Mucosa of descending colon (tissue), 3 donors: ENCODE results near the gene ADAM20. TPM values are rescaled to one million over a fixed set of nuclear protein-coding genes. Genes with fewer than 3 reads are reported as not detected.
"Not testable (repeated sequence)": the region's sequence is repeated elsewhere in the genome, so short reads cannot be mapped to it uniquely, and the experiment has no call there.

Experiments used
- ATAC-seq: fragments of 200-7000 bp; cut with Tn5 transposase; one replicate; pipeline ENCODE4 v1.9.1; 2020; ENCODE audit warnings: mild to moderate bottlenecking, moderate library complexity
- DNase-seq, 3 donors: peaks; one replicate each; pipeline ENCODE4 v3.0.0-alpha.2; 2020
- H3K36me3 ChIP-seq: fragments of 200-600 bp; one replicate; pipeline ENCODE4 v1.8.0; 2021; ENCODE audit warnings: low read depth, mild to moderate bottlenecking
- H3K4me1 ChIP-seq: fragments of 200-600 bp; one replicate; pipeline ENCODE4 v1.8.0; 2021; ENCODE audit warnings: low read depth, mild to moderate bottlenecking
- H3K4me3 ChIP-seq: fragments of 200-600 bp; one replicate; pipeline ENCODE4 v1.8.0; 2021; ENCODE audit warnings: mild to moderate bottlenecking
- H3K9me3 ChIP-seq: fragments of 200-600 bp; one replicate; pipeline ENCODE4 v1.8.0; 2021; ENCODE audit warnings: mild to moderate bottlenecking
- CTCF ChIP-seq: fragments of 200-600 bp; IDR thresholded peaks from one replicate; pipeline ENCODE4 v1.8.0; 2022; ENCODE audit warnings: antibody characterized with exemption, mild to moderate bottlenecking
- intact Hi-C, 2 donors: fragments of 100-400 bp; cut with DNase I in 1 of 2; cut with micrococcal nuclease in 1 of 2; formaldehyde crosslinking; loops; one replicate each; pipeline versions ENCODE4 v1.11.0 to v1.11.1; 2022; cut with DNase I, micrococcal nuclease
- total RNA-seq, 3 donors: library from RNA; stranded (reverse); fragmentation: NEBNext Ultra II Directional in 2 of 3; extraction: Animal tissue kit (Norgen Biotek cat#: 25700) in 2 of 3; gene quantifications; one replicate each; pipeline versions ENCODE4 v1.2.1 to v1.2.4, GENCODE V29; 2021 to 2023
- donor health status: DM: no; HTN: no; CAD: no; lungs with moderate emphysema.
- donor health status: DM: no; HTN: no; CAD: no.
- donor health status: DM: no; HTN: yes; CAD: no.

ADAM20 gene
- total RNA-seq, 3 donors from 2014 or later = 0.27 to 1.1 (median 0.72) TPM

DNA sequence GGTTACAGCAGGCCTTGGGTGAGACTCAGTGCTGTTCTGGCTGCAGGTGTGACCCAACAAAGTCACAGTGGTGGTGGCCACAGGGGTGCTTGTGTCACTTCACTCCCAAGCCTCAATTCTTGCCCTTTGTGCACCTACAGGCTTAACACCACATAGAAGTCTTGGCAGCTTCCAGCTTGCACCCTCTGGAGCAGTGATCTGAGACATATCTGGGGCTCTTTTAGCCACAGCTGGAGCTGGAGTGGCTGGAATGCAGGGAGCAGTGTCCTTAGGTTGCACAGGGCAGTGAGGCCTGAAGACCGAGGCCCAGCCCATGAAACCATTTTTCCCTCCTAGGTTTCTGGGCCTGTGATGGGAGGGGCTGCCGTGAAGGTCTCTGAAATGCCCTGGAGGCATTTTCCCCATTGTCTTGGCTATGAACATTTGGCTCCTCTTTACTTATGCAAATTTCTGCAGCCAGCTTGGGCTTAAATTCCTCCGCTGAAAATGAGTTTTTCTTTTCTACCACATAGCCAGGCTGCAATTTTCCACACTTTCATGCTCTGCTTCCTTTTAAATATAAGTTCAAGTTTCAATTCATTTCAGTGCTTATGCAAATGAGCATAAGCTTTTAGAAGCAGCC, 45.1 kb downstream of the ADAM20 start:
- H3K4me1 ChIP-seq = no peaks in the 10 kb centered on the region
- no peak for ATAC-seq
- no peaks in the 10 kb centered on the region for H3K36me3 ChIP-seq

DNA sequence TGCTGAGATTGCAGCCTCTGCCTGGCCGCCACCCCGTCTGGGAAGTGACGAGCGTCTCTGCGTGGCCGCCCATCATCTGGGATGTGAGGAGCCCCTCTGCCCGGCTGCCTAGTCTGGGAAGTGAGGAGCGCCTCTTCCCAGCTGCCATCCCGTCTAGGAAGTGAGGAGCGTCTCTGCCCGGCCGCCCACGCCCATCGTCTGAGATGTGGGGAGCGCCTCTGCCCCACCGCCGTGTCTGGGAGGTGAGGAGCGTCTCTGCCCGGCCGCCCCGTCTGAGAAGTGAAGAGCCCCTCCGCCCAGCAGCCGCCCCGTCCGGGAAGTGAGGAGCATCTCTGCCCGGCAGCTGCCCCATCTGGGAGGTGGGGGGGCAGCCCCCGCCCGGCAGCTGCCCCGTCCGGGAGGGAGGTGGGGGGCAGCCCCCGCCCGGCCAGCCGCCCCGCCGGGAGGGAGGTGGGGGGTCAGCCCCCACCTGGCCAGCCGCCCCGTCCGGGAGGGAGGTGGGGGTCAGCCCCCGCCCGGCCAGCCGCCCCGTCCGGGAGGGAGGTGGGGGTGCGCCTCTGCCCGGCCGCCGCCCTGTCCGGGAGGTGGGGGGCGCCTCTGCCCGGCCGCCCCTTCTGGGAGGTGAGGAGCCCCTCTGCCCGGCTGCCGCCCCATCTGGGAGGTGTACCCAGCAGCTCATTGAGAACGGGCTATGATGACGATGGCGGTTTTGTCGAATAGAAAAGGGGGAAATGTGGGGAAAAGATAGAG, 57.3 kb downstream of the ADAM20 start:
- H3K4me1 ChIP-seq, H3K36me3 ChIP-seq, H3K4me3 ChIP-seq, H3K9me3 ChIP-seq, intact Hi-C loops, DNase-seq, ATAC-seq: not testable (repeated sequence)

More for the DNA sequence above, 45.1 kb downstream of the ADAM20 start:
- intact Hi-C loops = no loop called here
- DNase-seq = no peak
- no peak for TF ChIP-seq CTCF
- Histone ChIP-seq H3K9me3 (peaks cover 32% of the 10 kb centered on the region), H3K4me3 (no peak overlapping the region)

DNA sequence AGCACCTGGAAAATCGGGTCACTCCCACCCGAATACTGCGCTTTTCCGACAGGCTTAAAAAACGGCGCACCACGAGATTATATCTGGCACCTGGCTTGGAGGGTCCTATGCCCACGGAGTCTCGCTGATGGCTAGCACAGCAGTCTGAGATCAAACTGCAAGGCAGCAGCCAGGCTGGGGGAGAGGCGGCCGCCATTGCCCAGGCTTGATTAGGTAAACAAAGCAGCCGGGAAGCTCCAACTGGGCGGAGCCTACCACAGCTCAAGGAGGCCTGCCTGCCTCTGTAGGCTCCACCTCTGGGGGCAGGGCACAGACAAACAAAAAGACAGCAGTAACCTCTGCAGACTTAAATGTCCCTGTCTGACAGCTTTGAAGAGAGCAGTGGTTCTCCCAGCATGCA, 59.3 kb downstream of the ADAM20 start:
- H3K4me3 ChIP-seq, H3K36me3 ChIP-seq, intact Hi-C loops, ATAC-seq, H3K4me1 ChIP-seq, H3K9me3 ChIP-seq, DNase-seq: not testable (repeated sequence)

DNA sequence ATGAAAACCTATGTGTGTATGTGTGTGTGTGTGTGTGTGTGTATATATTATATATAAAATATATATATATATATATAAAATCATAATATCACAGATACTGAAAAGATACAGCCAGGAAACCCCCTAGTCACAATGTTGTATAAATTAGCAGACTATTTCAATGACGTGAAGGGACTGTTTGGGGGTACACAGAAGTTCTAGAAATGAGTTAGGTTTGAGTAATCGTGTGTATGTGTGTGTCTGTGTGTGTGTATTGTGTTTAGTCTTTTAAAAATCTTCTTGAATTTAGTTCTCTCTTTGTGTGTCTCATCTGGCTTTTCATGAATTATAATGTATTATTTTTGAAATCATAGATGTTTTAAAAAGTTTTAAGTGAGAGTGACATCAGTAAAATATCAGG, 61.0 kb downstream of the ADAM20 start:
- DNase-seq = no peak

More for the DNA sequence above, 61.0 kb downstream of the ADAM20 start:
- no peaks in the 10 kb centered on the region for H3K4me1 ChIP-seq
- intact Hi-C loops = no loop called here
- no peak for ATAC-seq
- no peak for TF ChIP-seq CTCF
- no peak overlapping the region for H3K4me3 ChIP-seq
- H3K36me3 ChIP-seq = no peaks in the 10 kb centered on the region
- peaks cover 9% of the 10 kb centered on the region for H3K9me3 ChIP-seq

Other genes starting within 250 kb of the ADAM20 start
- 10 to 100 TPM; 17.3 to 44.4 (median 38.1) TPM for gene COX16, start 175.3 kb downstream of the ADAM20 start, total RNA-seq
- 10 to 100 TPM; 53.7 to 57.9 (median 53.9) TPM for gene SYNJ2BP, start 117.9 kb downstream of the ADAM20 start, total RNA-seq
- gene ADAM21, start 82.8 kb downstream of the ADAM20 start, total RNA-seq = under 1 TPM in 1 of 3 donors, not detected in 2; 0.10 TPM
- 10 to 100 TPM; 24.4 to 30.9 (median 27.6) TPM for gene MED6, start 65.7 kb upstream of the ADAM20 start, total RNA-seq
- gene TTC9, start 106.9 kb upstream of the ADAM20 start, total RNA-seq = under 1 TPM; 0.20 to 0.63 (median 0.54) TPM